Measurements from ENCODE around the gene PPP1R2.

PPP1R2 gene

DNA sequence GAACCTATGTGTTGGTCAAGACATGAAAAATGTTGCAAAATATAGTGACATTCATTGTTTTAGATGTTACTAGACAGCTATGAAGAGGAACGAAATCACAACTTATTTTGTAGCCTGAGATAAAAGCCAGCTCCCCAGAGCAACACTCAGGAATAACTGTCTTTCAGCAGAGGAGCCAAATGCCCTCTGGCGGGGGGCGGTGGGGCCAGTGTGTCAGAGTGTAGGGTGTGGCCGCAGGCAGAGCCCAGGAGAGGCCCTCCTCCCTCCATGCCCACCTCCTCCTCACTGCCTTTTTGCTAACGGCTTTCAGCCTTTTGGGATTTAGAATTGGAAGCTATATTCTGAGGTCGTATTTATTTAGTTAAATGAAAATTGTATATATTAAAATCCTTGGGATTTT lies 23.7 kb upstream of the PPP1R2 start:
- no peak overlapping the region for H3K4me3 ChIP-seq (ENCODE audit: low read length)
- no peak for DNase-seq (ENCODE audit: low read depth)
- TF ChIP-seq, protein P1, sequence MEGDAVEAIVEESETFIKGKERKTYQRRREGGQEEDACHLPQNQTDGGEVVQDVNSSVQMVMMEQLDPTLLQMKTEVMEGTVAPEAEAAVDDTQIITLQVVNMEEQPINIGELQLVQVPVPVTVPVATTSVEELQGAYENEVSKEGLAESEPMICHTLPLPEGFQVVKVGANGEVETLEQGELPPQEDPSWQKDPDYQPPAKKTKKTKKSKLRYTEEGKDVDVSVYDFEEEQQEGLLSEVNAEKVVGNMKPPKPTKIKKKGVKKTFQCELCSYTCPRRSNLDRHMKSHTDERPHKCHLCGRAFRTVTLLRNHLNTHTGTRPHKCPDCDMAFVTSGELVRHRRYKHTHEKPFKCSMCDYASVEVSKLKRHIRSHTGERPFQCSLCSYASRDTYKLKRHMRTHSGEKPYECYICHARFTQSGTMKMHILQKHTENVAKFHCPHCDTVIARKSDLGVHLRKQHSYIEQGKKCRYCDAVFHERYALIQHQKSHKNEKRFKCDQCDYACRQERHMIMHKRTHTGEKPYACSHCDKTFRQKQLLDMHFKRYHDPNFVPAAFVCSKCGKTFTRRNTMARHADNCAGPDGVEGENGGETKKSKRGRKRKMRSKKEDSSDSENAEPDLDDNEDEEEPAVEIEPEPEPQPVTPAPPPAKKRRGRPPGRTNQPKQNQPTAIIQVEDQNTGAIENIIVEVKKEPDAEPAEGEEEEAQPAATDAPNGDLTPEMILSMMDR (conservative IDR thresholded peaks at IDR 0.05; ENCODE audit: low read length): no peak

DNA sequence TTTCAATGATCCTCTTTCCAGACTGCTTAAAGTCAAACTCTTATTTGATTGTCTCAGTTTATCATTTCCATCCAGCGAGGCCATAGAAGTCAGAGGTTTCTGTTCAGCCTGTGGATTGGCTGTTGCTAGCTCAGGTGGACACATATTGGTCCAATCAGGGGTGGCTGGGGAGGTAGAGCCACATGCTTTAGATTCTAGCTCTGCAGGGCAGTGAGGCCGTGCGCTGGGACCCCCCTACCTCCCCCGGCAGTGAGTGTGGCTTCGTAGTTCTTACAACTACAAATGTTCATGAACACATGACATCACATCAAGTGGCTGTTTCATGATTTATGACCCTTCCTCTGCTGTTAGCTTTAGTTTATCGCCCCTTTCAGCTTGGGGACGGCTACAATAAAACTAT lies 22.6 kb upstream of the PPP1R2 start:
- H3K4me3 ChIP-seq (ENCODE audit: low read length): no peak overlapping the region
- TF ChIP-seq, protein P1 (conservative IDR thresholded peaks at IDR 0.05; ENCODE audit: low read length): no peak
- DNase-seq (ENCODE audit: low read depth): no peak

DNA sequence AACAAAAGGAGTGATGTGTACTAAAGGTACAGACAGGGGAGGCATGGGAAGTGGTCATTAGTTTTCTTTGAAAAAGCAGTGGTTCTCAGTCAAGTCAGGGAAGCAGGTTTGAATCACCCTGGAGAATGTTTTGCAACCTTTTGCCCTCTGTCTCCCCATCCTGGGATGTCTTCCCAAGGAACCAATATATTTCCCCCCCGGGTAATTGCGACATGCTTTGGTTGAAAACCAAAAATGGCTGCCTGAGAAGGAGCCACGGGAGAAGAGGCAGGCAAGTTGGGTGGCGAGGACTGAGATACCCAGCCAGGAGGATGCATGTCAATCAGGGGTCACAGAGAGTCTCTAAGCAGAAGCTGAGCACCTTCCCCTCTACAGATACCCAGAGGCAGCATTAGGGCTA lies 20.2 kb upstream of the PPP1R2 start:
- no peak overlapping the region for H3K4me3 ChIP-seq (ENCODE audit: low read length)
- DNase-seq (ENCODE audit: low read depth): peak; percentile 17
- TF ChIP-seq, protein P1 (conservative IDR thresholded peaks at IDR 0.05; ENCODE audit: low read length): no peak

DNA sequence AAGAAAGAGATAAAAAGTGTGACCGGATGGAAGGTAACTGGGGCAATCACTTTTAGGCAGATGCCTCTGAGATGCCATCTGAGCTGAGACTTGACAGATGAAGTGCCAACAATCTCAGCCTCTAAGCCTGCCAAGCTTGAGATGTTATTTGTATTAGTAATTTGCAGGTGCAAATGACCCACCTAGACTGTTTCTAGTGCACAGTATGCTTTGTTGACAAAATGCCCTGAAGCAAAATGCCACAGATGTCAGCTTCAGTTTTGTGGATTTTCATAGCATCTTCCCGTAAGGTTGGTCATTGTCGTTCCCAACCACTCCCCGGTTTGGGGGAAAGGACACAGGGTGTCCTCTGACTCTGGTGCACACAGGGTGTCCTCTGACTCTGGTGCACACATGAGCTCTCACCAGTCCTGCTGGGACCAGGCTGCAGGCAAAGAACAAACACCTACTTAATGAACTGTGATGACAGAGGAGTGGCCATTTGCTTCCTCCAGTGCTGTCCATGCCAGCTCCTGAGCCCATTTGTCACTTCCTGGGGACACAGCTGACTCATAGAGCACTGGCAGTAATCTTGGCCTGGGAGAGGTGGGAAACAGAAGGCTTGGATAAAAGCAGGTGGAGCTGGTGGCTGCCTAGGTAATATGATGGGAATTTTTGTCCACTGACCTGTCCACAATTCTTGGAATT lies 16.7 kb upstream of the PPP1R2 start:
- no peak for DNase-seq (ENCODE audit: low read depth)
- TF ChIP-seq, protein P1 (conservative IDR thresholded peaks at IDR 0.05; ENCODE audit: low read length): no peak
- no peak overlapping the region for H3K4me3 ChIP-seq (ENCODE audit: low read length)

DNA sequence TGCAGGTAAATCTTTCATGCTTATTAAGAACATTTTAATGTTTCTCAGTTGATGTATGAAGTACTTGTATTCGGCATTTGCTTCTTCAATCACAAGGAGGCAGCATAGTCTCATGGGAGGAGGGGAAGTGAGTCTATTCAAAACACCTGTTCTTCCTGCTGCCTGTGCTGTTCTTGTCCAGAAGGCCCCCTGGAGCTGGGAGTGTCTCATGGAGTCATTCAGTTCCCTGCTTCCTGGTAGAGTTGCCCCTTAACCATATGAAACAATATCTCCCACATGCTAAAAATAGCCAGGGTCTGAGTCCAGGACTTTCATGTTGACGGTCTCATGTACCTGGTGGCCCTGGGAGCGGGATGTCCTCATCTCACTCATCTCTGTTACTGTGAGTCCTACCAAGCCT lies 15.5 kb upstream of the PPP1R2 start:
- TF ChIP-seq, protein P1 (conservative IDR thresholded peaks at IDR 0.05; ENCODE audit: low read length): peak; percentile 51
- no peak overlapping the region for H3K4me3 ChIP-seq (ENCODE audit: low read length)
- DNase-seq (ENCODE audit: low read depth): peak; percentile 33

DNA sequence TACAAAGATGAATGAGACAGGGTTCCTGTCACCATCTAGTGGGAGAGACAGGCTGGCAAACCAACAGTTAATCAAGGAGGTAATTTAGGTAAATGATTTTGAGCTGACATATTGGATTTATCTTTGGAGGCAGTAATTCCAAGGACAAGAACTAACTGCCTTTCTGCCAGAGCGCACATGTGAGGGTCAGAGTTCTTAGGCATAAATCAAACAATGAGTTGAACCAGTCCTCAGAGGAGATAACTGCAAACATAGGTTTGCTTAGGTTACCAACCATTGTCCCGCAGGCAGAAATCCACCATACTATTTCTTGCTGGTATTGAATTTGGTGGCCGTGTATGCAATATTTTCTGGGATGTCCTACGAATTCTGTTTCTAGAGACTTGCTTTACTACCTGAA lies 14.2 kb upstream of the PPP1R2 start:
- H3K4me3 ChIP-seq (ENCODE audit: low read length): no peak overlapping the region
- TF ChIP-seq, protein P1 (conservative IDR thresholded peaks at IDR 0.05; ENCODE audit: low read length): no peak
- no peak for DNase-seq (ENCODE audit: low read depth)

DNA sequence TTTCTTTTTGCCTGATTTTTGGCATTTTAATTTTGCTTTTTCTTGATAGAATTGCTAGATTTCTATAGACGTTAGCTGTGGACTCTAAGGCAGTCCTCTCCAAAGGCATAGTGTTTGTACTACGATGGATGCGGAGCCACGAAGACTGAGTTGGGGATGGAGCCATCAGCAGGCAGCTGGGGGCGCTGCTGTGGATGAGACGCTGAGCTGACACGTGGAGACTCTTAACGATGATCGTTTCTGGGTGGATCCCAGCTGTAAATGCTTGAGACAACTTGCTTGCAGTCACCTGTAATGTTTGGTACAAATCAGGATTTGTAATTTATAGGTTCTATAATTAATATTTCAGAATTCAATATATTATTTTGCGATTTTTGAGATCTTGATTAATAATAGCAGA lies 13.3 kb upstream of the PPP1R2 start:
- no peak for DNase-seq (ENCODE audit: low read depth)
- H3K4me3 ChIP-seq (ENCODE audit: low read length): no peak overlapping the region
- TF ChIP-seq, protein P1 (conservative IDR thresholded peaks at IDR 0.05; ENCODE audit: low read length): peak; percentile 31

All from AG10803 (cell line).